Astrocyte (in vitro differentiated cells and primary cell): Measurements from ENCODE around the gene PTPRN2. TPM values are rescaled to one million over a fixed set of nuclear protein-coding genes. Genes with fewer than 3 reads are reported as not detected.

Experiments
- DNase-seq: peaks from one replicate; pipeline ENCODE4 v3.0.0-alpha.2; 2010; ENCODE audit warnings: low read depth
- FAIRE-seq: peaks from 2 replicates; lab custom pipeline; 2011; peaks lifted over from hg19 to GRCh38; lab: Jason Lieb, UNC
- H2AFZ ChIP-seq: 2 replicates; pipeline ENCODE4 v1.6.0; 2012; ENCODE audit warnings: low read depth, low read length, inconsistent platforms
- H3K27ac ChIP-seq: 2 replicates; pipeline ENCODE4 v1.5.1; 2011; ENCODE audit warnings: low read depth, low read length, inconsistent platforms
- H3K27me3 ChIP-seq: 2 replicates; pipeline ENCODE4 v1.6.0; 2011; ENCODE audit warnings: low read length, inconsistent platforms; ENCODE audit not compliant: insufficient read depth
- H3K36me3 ChIP-seq: 2 replicates; pipeline ENCODE4 v1.5.1; 2011; ENCODE audit warnings: low read length, inconsistent platforms; ENCODE audit not compliant: insufficient read depth
- H3K4me1 ChIP-seq: 2 replicates; pipeline ENCODE4 v1.5.1; 2011; ENCODE audit warnings: low read length, inconsistent platforms; ENCODE audit not compliant: insufficient read depth
- H3K4me2 ChIP-seq: 2 replicates; pipeline ENCODE4 v1.6.0; 2012; ENCODE audit warnings: low read length, inconsistent platforms
- H3K4me3 ChIP-seq: 2 replicates; pipeline ENCODE4 v1.5.1; 2011; ENCODE audit warnings: low read depth, mild to moderate bottlenecking, low read length, inconsistent platforms; ENCODE audit not compliant: insufficient read depth
- H3K79me2 ChIP-seq: 2 replicates; pipeline ENCODE4 v1.6.0; 2012; ENCODE audit warnings: mild to moderate bottlenecking, low read length, inconsistent platforms; ENCODE audit not compliant: insufficient read depth
- H3K9ac ChIP-seq: 2 replicates; pipeline ENCODE4 v1.6.0; 2012; ENCODE audit warnings: mild to moderate bottlenecking, low read length, inconsistent platforms
- H3K9me3 ChIP-seq: 2 replicates; pipeline ENCODE4 v1.5.1; 2012; ENCODE audit warnings: low read depth, mild to moderate bottlenecking, low read length, inconsistent platforms; ENCODE audit not compliant: insufficient read depth
- H4K20me1 ChIP-seq: 2 replicates; pipeline ENCODE4 v1.6.0; 2012; ENCODE audit warnings: low read length, inconsistent platforms; ENCODE audit not compliant: insufficient read depth
- H3K27ac Mint-ChIP-seq: one replicate; pipeline ENCODE4 v1.8.0; 2021; ENCODE audit warnings: mild to moderate bottlenecking, mixed read lengths; ENCODE audit not compliant: unreplicated experiment
- H3K27me3 Mint-ChIP-seq: one replicate; pipeline ENCODE4 v1.8.0; 2021; ENCODE audit warnings: low read depth, mixed read lengths; ENCODE audit not compliant: unreplicated experiment
- H3K36me3 Mint-ChIP-seq: one replicate; pipeline ENCODE4 v1.8.0; 2021; ENCODE audit warnings: low read depth, mixed read lengths; ENCODE audit not compliant: unreplicated experiment
- H3K4me1 Mint-ChIP-seq: one replicate; pipeline ENCODE4 v1.8.0; 2021; ENCODE audit warnings: low read depth, mixed read lengths; ENCODE audit not compliant: unreplicated experiment
- H3K4me3 Mint-ChIP-seq: one replicate; pipeline ENCODE4 v1.8.0; 2021; ENCODE audit warnings: mild to moderate bottlenecking, moderate library complexity, mixed read lengths; ENCODE audit not compliant: unreplicated experiment
- H3K9me3 Mint-ChIP-seq: one replicate; pipeline ENCODE4 v1.8.0; 2021; ENCODE audit warnings: mild to moderate bottlenecking, mixed read lengths; ENCODE audit not compliant: unreplicated experiment
- CTCF ChIP-seq: IDR thresholded peaks from 2 replicates; pipeline ENCODE4 v1.5.1; 2011; ENCODE audit warnings: low read depth, mild to moderate bottlenecking, inconsistent platforms, low read length, moderate library complexity; ENCODE audit not compliant: insufficient read depth
- EZH2 ChIP-seq: IDR thresholded peaks from 2 replicates; pipeline ENCODE4 v1.6.1; 2012; ENCODE audit warnings: mild to moderate bottlenecking, low read length, inconsistent platforms; ENCODE audit not compliant: insufficient read depth
- total RNA-seq: library from RNA; stranded (reverse); gene quantifications from 2 replicates; pipeline ENCODE4 v1.2.1, GENCODE V29; 2021

Gene PTPRN2
- total RNA-seq, 1 donor from 2014 or later: 0.09 TPM

- Mint-ChIP-seq H3K27me3 (peaks cover 33% of the 10 kb centered on the region), H3K9me3 (peaks cover 7% of the 10 kb centered on the region), H3K36me3 (no peaks in the 10 kb centered on the region), H3K27ac (no peak overlapping the region), H3K4me1 (no peaks in the 10 kb centered on the region), H3K4me3 (no peak overlapping the region)
- peaks cover 13% of the 10 kb centered on the region for H3K27me3 ChIP-seq
- H2AFZ ChIP-seq: no peak overlapping the region
- no peak for TF ChIP-seq CTCF
- no peak for TF ChIP-seq EZH2
- H3K27ac ChIP-seq: no peak overlapping the region
- no peaks in the 10 kb centered on the region for H3K79me2 ChIP-seq
- no peak for DNase-seq
- H4K20me1 ChIP-seq: no peaks in the 10 kb centered on the region
- peaks cover 3% of the 10 kb centered on the region for H3K9me3 ChIP-seq
- no peaks in the 10 kb centered on the region for H3K4me1 ChIP-seq
- no peak overlapping the region for H3K4me3 ChIP-seq
- no peak overlapping the region for H3K4me2 ChIP-seq
- FAIRE-seq: no peak
- H3K9ac ChIP-seq: no peak overlapping the region
- no peaks in the 10 kb centered on the region for H3K36me3 ChIP-seq
Measured at GRCh38 chr7:158591944-158592343, 4.3 kb upstream of the PTPRN2 start.

- H3K9me3 Mint-ChIP-seq: peaks cover 7% of the 10 kb centered on the region
- FAIRE-seq: no peak
- H3K9me3 ChIP-seq: peaks cover 3% of the 10 kb centered on the region
- no peak overlapping the region for H3K4me3 Mint-ChIP-seq
- H3K4me1 Mint-ChIP-seq: no peaks in the 10 kb centered on the region
- no peaks in the 10 kb centered on the region for H4K20me1 ChIP-seq
- no peak for DNase-seq
- H3K27ac ChIP-seq: no peak overlapping the region
- H3K79me2 ChIP-seq: no peaks in the 10 kb centered on the region
- peaks cover 47% of the 10 kb centered on the region for H3K27me3 Mint-ChIP-seq
- no peaks in the 10 kb centered on the region for H3K36me3 ChIP-seq
- no peak overlapping the region for H3K4me2 ChIP-seq
- no peak overlapping the region for H2AFZ ChIP-seq
- H3K27me3 ChIP-seq: peaks cover 17% of the 10 kb centered on the region
- peaks cover 5% of the 10 kb centered on the region for H3K4me1 ChIP-seq
- no peak for TF ChIP-seq EZH2
- no peak for TF ChIP-seq CTCF
- H3K36me3 Mint-ChIP-seq: no peaks in the 10 kb centered on the region
- no peak overlapping the region for H3K27ac Mint-ChIP-seq
- no peak overlapping the region for H3K9ac ChIP-seq
- no peak overlapping the region for H3K4me3 ChIP-seq
Measured at GRCh38 chr7:158590181-158590530, 2.5 kb upstream of the PTPRN2 start.

- no peaks in the 10 kb centered on the region for H3K9me3 ChIP-seq
- H3K4me2 ChIP-seq: no peak overlapping the region
- FAIRE-seq (no peak), DNase-seq (no peak)
- Mint-ChIP-seq H3K4me3 (no peak overlapping the region), H3K4me1 (no peaks in the 10 kb centered on the region), H3K27ac (no peak overlapping the region), H3K9me3 (peaks cover 7% of the 10 kb centered on the region), H3K27me3 (peaks cover 52% of the 10 kb centered on the region), H3K36me3 (no peaks in the 10 kb centered on the region)
- no peak overlapping the region for H3K27ac ChIP-seq
- TF ChIP-seq CTCF (no peak), EZH2 (no peak)
- no peaks in the 10 kb centered on the region for H3K36me3 ChIP-seq
- H3K4me3 ChIP-seq: no peak overlapping the region
- no peak overlapping the region for H2AFZ ChIP-seq
- no peaks in the 10 kb centered on the region for H3K79me2 ChIP-seq
- H3K9ac ChIP-seq: no peak overlapping the region
- no peaks in the 10 kb centered on the region for H4K20me1 ChIP-seq
- peaks cover 22% of the 10 kb centered on the region for H3K27me3 ChIP-seq
- peaks cover 5% of the 10 kb centered on the region for H3K4me1 ChIP-seq
Measured at GRCh38 chr7:158589653-158590052, 2.0 kb upstream of the PTPRN2 start.
